T-helper 17 cell (primary cell): Measurements from ENCODE around the gene TK1. TPM values are rescaled to one million over a fixed set of nuclear protein-coding genes. Genes with fewer than 3 reads are reported as not detected.
"Not testable (repeated sequence)": the region's sequence is repeated elsewhere in the genome, so short reads cannot be mapped to it uniquely, and the experiment has no call there.

Experiments used
- ATAC-seq: fragments of 150-1000 bp; cut with Tn5 transposase; 2 replicates; pipeline ENCODE4 v1.10.0; 2021; ENCODE audit warnings: mild to moderate bottlenecking, moderate library complexity
- DNase-seq, 3 donors: peaks; one replicate each; pipeline versions ENCODE4 v3.0.0 to v3.0.0-alpha.2; 2020 to 2021
- H3K9me3 ChIP-seq: one replicate; pipeline ENCODE4 v1.7.0; 2013; ENCODE audit warnings: low read length, mild to moderate bottlenecking; ENCODE audit not compliant: control insufficient read depth, poor library complexity, severe bottlenecking
- H3K27ac Mint-ChIP-seq: one replicate; pipeline ENCODE4 v1.8.0; 2022; ENCODE audit warnings: mild to moderate bottlenecking, moderate library complexity, mixed read lengths
- H3K27me3 Mint-ChIP-seq: one replicate; pipeline ENCODE4 v1.8.0; 2022; ENCODE audit warnings: mixed read lengths
- H3K36me3 Mint-ChIP-seq: one replicate; pipeline ENCODE4 v1.8.0; 2022; ENCODE audit warnings: low read depth, mixed read lengths
- H3K4me1 Mint-ChIP-seq: one replicate; pipeline ENCODE4 v1.8.0; 2022; ENCODE audit warnings: mild to moderate bottlenecking, mixed read lengths
- H3K4me3 Mint-ChIP-seq: one replicate; pipeline ENCODE4 v1.8.0; 2022; ENCODE audit warnings: mild to moderate bottlenecking, moderate library complexity, mixed read lengths
- total RNA-seq, 4 donors: library from RNA in 2 of 4; stranded (reverse) in 2 of 4; gene quantifications; one replicate each; pipeline ENCODE4 v1.2.3 and lab custom pipeline; 2022 to 2026

The TK1 gene
- total RNA-seq, 2 donors from 2014 or later, result 0.42 to 1.2 TPM

DNA sequence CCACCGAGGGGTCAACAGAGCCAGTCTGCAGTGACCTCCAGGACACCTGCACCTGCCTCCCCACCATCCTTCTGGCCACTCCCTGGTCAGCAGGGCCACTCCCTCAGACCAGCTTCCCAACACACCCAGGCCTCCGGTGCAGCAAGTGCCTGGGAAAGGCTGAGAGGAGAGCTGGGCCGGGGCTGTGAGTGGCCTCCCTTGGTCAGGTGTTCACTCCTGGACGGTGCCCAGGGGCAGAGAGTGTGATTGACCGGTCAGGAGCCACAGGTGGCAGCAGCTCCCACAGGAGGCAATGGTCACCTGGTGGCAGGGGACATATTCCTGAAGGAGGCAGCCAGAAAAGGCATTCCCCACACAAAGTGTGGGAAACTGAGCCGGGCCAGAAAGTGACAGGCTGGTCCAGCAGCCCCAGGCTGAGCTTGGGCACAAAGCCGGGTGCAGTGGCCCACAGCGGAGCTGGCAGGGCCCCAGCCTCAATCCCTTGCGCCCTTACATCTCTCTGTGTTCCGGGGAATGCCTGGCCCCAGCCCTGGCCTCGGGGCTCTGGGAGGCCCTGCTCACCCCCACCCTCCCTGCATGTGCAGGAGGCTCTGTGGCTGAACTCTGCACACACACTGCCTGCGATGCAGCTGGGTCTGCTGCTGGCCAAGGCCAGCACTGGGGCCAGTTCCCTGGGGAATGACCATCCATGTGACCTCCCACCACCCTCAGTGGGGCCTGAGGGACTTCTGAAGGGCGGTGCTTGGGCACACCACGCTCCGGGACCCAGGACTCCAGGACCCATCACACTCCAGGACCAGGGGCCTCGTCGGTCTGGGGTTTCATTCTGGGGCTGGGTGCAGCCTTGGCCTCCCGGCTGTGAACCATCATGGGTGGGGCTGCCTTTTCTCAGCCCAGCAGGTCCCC is 41.9 kb downstream of the TK1 start:
- DNase-seq, result no peak
- Mint-ChIP-seq H3K4me1 (peaks cover 22% of the 10 kb centered on the region), H3K36me3 (peaks cover 2% of the 10 kb centered on the region), H3K27ac (no peak overlapping the region), H3K27me3 (no peaks in the 10 kb centered on the region), H3K4me3 (no peak overlapping the region)
- no peak for ATAC-seq
- H3K9me3 ChIP-seq, result no peaks in the 10 kb centered on the region

DNA sequence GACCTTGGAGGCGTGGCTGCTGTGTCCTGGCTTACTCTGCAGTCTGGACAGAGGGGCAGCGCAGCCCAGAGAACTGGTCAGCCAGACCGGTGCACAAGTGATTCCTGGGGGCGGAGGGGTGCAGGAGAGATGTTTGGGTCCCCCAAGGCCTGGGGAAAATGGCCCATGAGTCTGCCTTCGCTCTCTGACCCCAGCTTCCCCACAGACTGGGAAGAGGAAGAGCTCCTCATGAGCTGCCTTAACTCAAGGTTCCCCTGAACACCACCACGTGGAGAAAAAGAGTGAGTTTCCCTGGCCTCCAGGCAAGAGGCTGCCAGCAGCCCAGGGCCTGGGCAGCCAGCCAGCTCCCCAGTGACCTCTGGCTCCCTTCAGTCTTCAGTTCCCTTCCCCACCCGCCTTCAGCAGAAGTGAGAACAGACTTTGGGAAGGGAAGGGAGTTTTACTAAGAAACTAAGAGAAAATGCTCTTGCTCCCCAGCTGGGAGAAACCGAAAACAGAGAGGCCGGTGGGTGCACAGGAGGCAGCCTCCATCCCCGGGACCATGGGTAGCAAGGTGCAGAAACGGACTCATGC is 42.6 kb downstream of the TK1 start:
- no peak overlapping the region for H3K4me3 Mint-ChIP-seq
- DNase-seq (no peak), ATAC-seq (no peak)
- H3K27me3 Mint-ChIP-seq, result no peaks in the 10 kb centered on the region
- H3K36me3 Mint-ChIP-seq, result peaks cover 2% of the 10 kb centered on the region
- H3K9me3 ChIP-seq, result no peaks in the 10 kb centered on the region
- no peak overlapping the region for H3K27ac Mint-ChIP-seq
- peaks cover 26% of the 10 kb centered on the region for H3K4me1 Mint-ChIP-seq

DNA sequence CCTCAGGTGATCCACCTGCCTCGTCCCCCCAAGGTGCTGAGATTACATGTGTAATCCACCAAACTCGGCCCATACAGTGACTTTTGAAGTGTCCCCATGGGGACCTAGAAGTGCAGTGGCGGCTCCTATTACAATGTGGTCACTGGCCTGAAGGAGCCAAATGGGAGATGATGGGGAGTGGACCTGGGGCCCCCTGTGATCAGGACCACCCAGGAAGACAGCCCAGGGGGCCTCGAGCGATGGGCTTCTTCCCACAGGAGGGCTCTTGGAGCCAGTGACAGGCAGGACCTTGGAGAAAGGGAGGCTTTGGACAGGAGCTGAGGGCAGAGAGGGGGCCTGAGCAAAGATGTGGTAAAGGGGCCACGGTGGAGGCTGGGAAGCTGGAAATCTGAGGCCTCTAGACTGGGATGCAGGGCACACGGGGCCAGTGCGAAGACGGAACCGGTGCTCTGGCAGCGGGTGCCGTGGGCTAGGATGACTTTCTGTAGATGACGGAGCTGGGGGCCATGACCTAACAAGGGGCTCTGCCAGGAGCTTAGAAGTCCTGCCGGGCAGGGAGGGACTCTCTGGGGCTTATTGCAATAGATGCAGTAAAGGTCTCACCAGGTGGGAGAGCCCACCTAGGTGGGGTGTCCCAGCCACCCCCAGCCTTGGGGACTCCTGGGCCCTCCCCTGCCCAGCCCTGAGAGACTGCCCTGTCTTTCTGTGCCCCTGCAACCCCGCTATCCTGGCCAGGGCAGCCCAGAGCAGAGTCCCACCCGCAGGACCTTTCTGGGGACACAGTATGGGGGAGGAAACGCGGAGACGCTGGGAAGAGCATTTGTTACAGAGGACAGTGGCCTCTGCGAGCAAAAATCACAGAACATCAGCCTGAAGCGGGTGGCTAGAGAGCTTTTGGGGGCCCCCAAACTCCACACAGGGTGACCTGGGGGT is 43.4 kb downstream of the TK1 start:
- Mint-ChIP-seq H3K27me3 (no peaks in the 10 kb centered on the region), H3K4me3 (no peak overlapping the region), H3K4me1 (peaks cover 31% of the 10 kb centered on the region), H3K36me3 (peaks cover 2% of the 10 kb centered on the region), H3K27ac (no peak overlapping the region)
- DNase-seq (no peak), ATAC-seq (no peak)
- H3K9me3 ChIP-seq, result no peaks in the 10 kb centered on the region

GRCh38 chr17:78142119-78142861 is 44.6 kb downstream of the TK1 start:
- H3K9me3 ChIP-seq, result no peaks in the 10 kb centered on the region
- Mint-ChIP-seq H3K27me3 (no peaks in the 10 kb centered on the region), H3K4me1 (peaks cover 34% of the 10 kb centered on the region), H3K4me3 (no peak overlapping the region), H3K27ac (no peak overlapping the region), H3K36me3 (peaks cover 2% of the 10 kb centered on the region)
- DNase-seq (no peak), ATAC-seq (no peak)

GRCh38 chr17:78141437-78142118 is 45.3 kb downstream of the TK1 start:
- Mint-ChIP-seq H3K4me1 (peaks cover 39% of the 10 kb centered on the region), H3K27me3 (no peaks in the 10 kb centered on the region), H3K4me3 (no peak overlapping the region), H3K27ac (no peak overlapping the region), H3K36me3 (peaks cover 2% of the 10 kb centered on the region)
- ATAC-seq, result no peak
- no peaks in the 10 kb centered on the region for H3K9me3 ChIP-seq
- no peak for DNase-seq

DNA sequence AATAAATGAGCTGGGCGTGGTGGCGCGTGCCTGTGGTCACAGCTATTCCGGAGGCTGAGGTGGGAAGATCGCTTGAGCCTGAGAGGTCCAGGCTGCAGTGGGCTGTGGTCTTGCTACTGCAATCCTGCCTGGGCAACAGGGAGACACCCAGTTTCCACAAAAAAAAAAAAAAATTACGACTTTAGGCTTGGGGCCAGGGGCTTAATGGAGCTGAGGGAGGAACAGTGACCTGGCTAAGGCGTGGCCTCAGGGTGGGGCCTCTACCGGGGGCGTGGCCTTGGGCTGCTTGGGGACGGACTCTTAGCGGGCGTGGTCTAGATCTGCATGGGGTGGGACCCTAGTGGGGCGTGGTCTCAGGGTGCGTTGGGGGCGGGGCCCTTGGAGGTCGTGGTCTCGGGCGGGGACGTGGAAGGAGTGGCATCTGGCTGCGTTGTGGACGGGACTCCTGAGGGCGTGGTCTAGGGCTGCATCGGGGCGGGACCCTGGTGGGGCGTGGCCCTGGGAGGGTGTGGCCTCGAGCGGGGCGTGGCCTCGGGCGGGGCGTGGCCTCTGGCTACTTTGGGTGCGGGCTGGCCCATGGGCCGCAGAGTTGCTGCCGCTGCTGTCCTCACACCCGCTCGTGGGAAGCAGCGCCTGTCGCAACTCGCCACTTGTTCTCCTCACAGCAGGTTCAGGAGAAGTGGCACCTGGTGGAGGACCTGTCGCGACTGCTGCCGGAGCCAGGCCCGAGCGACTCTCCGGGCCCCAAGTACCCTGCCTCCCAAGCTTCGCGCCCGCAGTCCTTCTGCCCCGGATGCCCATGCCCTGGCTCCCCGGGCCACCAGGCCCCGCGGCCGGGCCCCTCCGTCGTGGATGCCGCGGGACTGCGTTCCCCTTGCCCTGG is 46.4 kb downstream of the TK1 start:
- H3K27ac Mint-ChIP-seq, result peak overlapping the region; percentile 87
- H3K36me3 Mint-ChIP-seq, result peaks cover 5% of the 10 kb centered on the region
- DNase-seq (peak; percentile 90 to 95 (median 91)), ATAC-seq (peak; percentile 91)
- H3K27me3 Mint-ChIP-seq, result no peaks in the 10 kb centered on the region
- H3K4me3 Mint-ChIP-seq, result peak overlapping the region; percentile 82
- H3K4me1 Mint-ChIP-seq, result peaks cover 47% of the 10 kb centered on the region
- no peaks in the 10 kb centered on the region for H3K9me3 ChIP-seq

- not testable (repeated sequence) for ATAC-seq, H3K27me3 Mint-ChIP-seq, DNase-seq, H3K36me3 Mint-ChIP-seq, H3K9me3 ChIP-seq
- Mint-ChIP-seq H3K27ac (peak overlapping the region; percentile 87), H3K4me3 (peak overlapping the region; percentile 82), H3K4me1 (peaks cover 47% of the 10 kb centered on the region)
Observed at GRCh38 chr17:78139861-78140168, 47.0 kb downstream of the TK1 start.

GRCh38 chr17:78138204-78139060 is 48.4 kb downstream of the TK1 start:
- H3K4me3 Mint-ChIP-seq, result peak overlapping the region; percentile 55
- no peak for DNase-seq
- H3K36me3 Mint-ChIP-seq, result peaks cover 11% of the 10 kb centered on the region

GRCh38 chr17:78137392-78138203 is 49.3 kb downstream of the TK1 start:
- H3K9me3 ChIP-seq, result no peaks in the 10 kb centered on the region
- no peak for DNase-seq
- H3K36me3 Mint-ChIP-seq, result peaks cover 11% of the 10 kb centered on the region
- peak overlapping the region; percentile 77 for H3K27ac Mint-ChIP-seq
- peaks cover 59% of the 10 kb centered on the region for H3K4me1 Mint-ChIP-seq
- no peak for ATAC-seq
- peak overlapping the region; percentile 25 for H3K4me3 Mint-ChIP-seq
- no peaks in the 10 kb centered on the region for H3K27me3 Mint-ChIP-seq

More at GRCh38 chr17:78138204-78139060, 48.4 kb downstream of the TK1 start:
- H3K4me1 Mint-ChIP-seq, result peaks cover 53% of the 10 kb centered on the region
- no peak for ATAC-seq
- no peaks in the 10 kb centered on the region for H3K27me3 Mint-ChIP-seq
- H3K27ac Mint-ChIP-seq, result peak overlapping the region; percentile 77
- no peaks in the 10 kb centered on the region for H3K9me3 ChIP-seq

GRCh38 chr17:78135858-78136500 is 50.9 kb downstream of the TK1 start:
- DNase-seq (no peak), ATAC-seq (no peak)
- Mint-ChIP-seq H3K27me3 (no peaks in the 10 kb centered on the region), H3K36me3 (peaks cover 11% of the 10 kb centered on the region), H3K4me1 (peaks cover 59% of the 10 kb centered on the region), H3K27ac (peak overlapping the region; percentile 77), H3K4me3 (peak overlapping the region; percentile 65)
- no peaks in the 10 kb centered on the region for H3K9me3 ChIP-seq
